ENCODE data around the gene FUT7.
A peak's percentile ranks its signal among the peaks of the same experiment; 100 is the strongest.

FUT7 gene

DNA sequence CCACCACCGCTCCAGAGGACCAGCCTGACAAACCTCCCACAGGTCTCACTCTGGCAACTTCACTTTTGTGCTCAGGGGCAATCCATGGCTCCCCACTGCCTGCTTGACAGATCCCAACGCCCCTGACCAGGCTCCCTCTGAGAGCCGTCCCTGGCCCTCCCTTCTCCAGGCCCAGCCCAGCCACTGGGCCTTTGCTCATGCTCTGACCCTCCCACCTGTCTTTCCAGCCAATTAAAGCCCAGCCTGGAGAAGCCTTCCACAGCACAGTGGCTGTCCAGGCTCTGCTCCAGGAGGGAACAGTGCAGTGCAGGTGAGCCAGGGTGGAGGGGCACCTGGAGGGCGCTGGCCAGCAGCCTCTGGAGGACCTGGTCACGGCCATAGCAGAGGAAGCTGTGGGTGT is 18.7 kb upstream of the FUT7 start:
- H3K27ac ChIP-seq (ENCODE audit: extremely low read depth, low read depth, low read length) = no peak overlapping the region
- ChIA-PET CTCF (interaction anchor here (0.6 to 5.4 kb wide), 3 partner anchors 11 to 17 kb away, joined by 4 to 237 read pairs (median 6); partner anchors contain the start of gene SAPCD2), POLR2A (no interaction called here)
- H3K4me3 ChIP-seq (ENCODE audit: low read depth, low read length) = no peak overlapping the region
- H3K4me1 ChIP-seq (ENCODE audit: control insufficient read depth, insufficient read depth, low read length) = no peaks in the 10 kb centered on the region
- no peaks in the 10 kb centered on the region for H3K36me3 ChIP-seq (ENCODE audit: control insufficient read depth in 2 of 2, insufficient read depth in 1 of 2, low read length in 2 of 2)
- H3K9me3 ChIP-seq (ENCODE audit: control insufficient read depth, insufficient read depth, low read depth, low read length) = no peaks in the 10 kb centered on the region
- TF ChIP-seq ZSCAN18 (tag by site-specific recombination; IDR thresholded peaks at IDR 0.05) (no peak), ZNF157 (tag by site-specific recombination; IDR thresholded peaks at IDR 0.05) (no peak), ZNF416 (tag by site-specific recombination; IDR thresholded peaks at IDR 0.05) (no peak), SCRT2 (tag by site-specific recombination; IDR thresholded peaks at IDR 0.05) (no peak), ZNF768 (tag by site-specific recombination; IDR thresholded peaks at IDR 0.05) (no peak), ZNF10 (tag by site-specific recombination; IDR thresholded peaks at IDR 0.05) (peak; percentile 21; the same call in 1 of the 2 replicates), ZNF132 (tag by site-specific recombination; IDR thresholded peaks at IDR 0.05; ENCODE audit: borderline replicate concordance) (no peak), KLF8 (tag by site-specific recombination; IDR thresholded peaks at IDR 0.05) (no peak), SP2 (tag by site-specific recombination; IDR thresholded peaks at IDR 0.05) (peak; percentile 64), ZNF48 (tag by site-specific recombination; IDR thresholded peaks at IDR 0.05) (no peak), ZNF623 (tag by site-specific recombination; IDR thresholded peaks at IDR 0.05) (peak; percentile 93), CTCF (tag by site-specific recombination; IDR thresholded peaks at IDR 0.05) (no peak)
- TF ChIP-seq, protein P1, sequence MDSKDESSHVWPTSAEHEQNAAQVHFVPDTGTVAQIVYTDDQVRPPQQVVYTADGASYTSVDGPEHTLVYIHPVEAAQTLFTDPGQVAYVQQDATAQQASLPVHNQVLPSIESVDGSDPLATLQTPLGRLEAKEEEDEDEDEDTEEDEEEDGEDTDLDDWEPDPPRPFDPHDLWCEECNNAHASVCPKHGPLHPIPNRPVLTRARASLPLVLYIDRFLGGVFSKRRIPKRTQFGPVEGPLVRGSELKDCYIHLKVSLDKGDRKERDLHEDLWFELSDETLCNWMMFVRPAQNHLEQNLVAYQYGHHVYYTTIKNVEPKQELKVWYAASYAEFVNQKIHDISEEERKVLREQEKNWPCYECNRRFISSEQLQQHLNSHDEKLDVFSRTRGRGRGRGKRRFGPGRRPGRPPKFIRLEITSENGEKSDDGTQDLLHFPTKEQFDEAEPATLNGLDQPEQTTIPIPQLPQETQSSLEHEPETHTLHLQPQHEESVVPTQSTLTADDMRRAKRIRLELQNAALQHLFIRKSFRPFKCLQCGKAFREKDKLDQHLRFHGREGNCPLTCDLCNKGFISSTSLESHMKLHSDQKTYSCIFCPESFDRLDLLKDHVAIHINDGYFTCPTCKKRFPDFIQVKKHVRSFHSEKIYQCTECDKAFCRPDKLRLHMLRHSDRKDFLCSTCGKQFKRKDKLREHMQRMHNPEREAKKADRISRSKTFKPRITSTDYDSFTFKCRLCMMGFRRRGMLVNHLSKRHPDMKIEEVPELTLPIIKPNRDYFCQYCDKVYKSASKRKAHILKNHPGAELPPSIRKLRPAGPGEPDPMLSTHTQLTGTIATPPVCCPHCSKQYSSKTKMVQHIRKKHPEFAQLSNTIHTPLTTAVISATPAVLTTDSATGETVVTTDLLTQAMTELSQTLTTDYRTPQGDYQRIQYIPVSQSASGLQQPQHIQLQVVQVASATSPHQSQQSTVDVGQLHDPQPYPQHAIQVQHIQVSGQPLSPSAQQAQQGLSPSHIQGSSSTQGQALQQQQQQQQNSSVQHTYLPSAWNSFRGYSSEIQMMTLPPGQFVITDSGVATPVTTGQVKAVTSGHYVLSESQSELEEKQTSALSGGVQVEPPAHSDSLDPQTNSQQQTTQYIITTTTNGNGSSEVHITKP (tag by site-specific recombination; IDR thresholded peaks at IDR 0.05) = peak; percentile 44; the same call in 1 of the 2 replicates
- TF ChIP-seq, protein P2, sequence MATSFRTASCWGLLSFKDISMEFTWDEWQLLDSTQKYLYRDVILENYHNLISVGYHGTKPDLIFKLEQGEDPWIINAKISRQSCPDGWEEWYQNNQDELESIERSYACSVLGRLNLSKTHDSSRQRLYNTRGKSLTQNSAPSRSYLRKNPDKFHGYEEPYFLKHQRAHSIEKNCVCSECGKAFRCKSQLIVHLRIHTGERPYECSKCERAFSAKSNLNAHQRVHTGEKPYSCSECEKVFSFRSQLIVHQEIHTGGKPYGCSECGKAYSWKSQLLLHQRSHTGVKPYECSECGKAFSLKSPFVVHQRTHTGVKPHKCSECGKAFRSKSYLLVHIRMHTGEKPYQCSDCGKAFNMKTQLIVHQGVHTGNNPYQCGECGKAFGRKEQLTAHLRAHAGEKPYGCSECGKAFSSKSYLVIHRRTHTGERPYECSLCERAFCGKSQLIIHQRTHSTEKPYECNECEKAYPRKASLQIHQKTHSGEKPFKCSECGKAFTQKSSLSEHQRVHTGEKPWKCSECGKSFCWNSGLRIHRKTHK (tag by site-specific recombination; IDR thresholded peaks at IDR 0.05) = no peak

DNA sequence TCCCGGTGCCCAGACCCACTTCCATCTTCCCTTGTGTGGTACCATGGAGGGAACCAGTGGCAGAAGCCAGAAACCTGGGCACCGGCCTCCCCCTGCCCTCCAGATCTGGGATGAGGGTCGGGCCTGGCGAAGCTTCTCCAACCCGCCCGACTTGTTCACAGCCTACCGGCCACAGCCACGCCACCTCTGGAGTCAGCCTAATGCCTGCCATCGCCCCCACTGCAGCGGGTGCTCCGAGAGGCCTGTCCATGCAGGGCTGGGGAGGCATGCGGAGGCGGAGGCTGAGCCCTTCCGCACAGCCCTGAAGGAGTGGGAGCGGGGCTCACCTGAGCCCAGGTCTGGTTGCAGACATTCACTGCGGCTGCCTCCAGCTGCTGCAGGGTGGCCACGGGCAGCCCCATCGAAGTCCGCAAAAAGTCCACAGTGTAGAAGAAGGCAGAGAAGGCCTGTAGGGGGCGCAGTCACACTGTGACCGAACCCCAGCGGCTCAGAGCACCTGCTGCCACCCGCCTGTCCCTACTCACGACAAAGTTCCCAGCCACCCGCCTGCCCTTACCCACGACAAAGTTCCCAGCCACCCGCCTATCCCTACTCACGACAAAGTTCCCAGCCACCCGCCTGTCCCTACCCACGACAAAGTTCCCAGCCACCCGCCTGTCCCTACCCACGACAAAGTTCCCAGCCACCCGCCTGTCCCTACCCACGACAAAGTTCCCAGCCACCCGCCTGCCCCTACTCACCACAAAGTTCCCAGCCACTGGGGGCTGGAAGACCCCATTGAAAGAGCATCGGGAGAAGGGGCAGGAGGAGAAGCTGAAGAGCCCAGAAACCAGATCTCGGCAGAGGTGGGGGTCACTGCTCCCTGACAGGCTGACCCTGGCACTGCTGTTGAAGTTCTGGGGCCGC is 17.9 kb upstream of the FUT7 start:
- H3K4me3 ChIP-seq (ENCODE audit: low read depth, low read length) = no peak overlapping the region
- no peaks in the 10 kb centered on the region for H3K9me3 ChIP-seq (ENCODE audit: control insufficient read depth, insufficient read depth, low read depth, low read length)
- ChIA-PET CTCF (interaction anchor here (0.5 to 5.4 kb wide), 17 partner anchors 9 to 289 kb away, joined by 3 to 237 read pairs (median 4); partner anchors contain the start of genes SAPCD2 and UAP1L1), POLR2A (interaction anchor here (1.0 to 2.0 kb wide), 5 partner anchors 14 to 101 kb away, joined by 3 to 5 read pairs (median 4); partner anchors contain the start of gene MAN1B1)
- H3K27ac ChIP-seq (ENCODE audit: extremely low read depth, low read depth, low read length) = no peak overlapping the region
- peaks cover 3% of the 10 kb centered on the region; the same call in 1 of the 2 replicates for H3K4me1 ChIP-seq (ENCODE audit: control insufficient read depth, insufficient read depth, low read length)
- H3K36me3 ChIP-seq (ENCODE audit: control insufficient read depth in 2 of 2, insufficient read depth in 1 of 2, low read length in 2 of 2) = no peaks in the 10 kb centered on the region
- TF ChIP-seq, protein P3, sequence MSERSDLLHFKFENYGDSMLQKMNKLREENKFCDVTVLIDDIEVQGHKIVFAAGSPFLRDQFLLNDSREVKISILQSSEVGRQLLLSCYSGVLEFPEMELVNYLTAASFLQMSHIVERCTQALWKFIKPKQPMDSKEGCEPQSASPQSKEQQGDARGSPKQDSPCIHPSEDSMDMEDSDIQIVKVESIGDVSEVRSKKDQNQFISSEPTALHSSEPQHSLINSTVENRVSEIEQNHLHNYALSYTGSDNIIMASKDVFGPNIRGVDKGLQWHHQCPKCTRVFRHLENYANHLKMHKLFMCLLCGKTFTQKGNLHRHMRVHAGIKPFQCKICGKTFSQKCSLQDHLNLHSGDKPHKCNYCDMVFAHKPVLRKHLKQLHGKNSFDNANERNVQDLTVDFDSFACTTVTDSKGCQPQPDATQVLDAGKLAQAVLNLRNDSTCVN (tag by site-specific recombination; optimal IDR thresholded peaks at IDR 0.05) = peak; percentile 10
- TF ChIP-seq CTCF (tag by site-specific recombination; IDR thresholded peaks at IDR 0.05) = peak; percentile 64
- TF ChIP-seq ZNF433 (tag by site-specific recombination; IDR thresholded peaks at IDR 0.05; ENCODE audit: low read depth) = no peak
- TF ChIP-seq, protein P4, sequence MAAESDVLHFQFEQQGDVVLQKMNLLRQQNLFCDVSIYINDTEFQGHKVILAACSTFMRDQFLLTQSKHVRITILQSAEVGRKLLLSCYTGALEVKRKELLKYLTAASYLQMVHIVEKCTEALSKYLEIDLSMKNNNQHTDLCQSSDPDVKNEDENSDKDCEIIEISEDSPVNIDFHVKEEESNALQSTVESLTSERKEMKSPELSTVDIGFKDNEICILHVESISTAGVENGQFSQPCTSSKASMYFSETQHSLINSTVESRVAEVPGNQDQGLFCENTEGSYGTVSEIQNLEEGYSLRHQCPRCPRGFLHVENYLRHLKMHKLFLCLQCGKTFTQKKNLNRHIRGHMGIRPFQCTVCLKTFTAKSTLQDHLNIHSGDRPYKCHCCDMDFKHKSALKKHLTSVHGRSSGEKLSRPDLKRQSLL (tag by site-specific recombination; IDR thresholded peaks at IDR 0.05) = no peak
- TF ChIP-seq KLF10 (tag by site-specific recombination; IDR thresholded peaks at IDR 0.05) = no peak
- no peak for TF ChIP-seq ZNF426 (tag by site-specific recombination; IDR thresholded peaks at IDR 0.05)

Measured in HEK293 (cell line).